ENCODE results near the gene GRID1.

Gene GRID1

GRCh38 chr10:85831422-85831821, 535.2 kb downstream of the GRID1 start:
- DNase-seq = no peak

GRCh38 chr10:85826377-85826776, 540.2 kb downstream of the GRID1 start:
- DNase-seq = no peak

- DNase-seq = no peak
Observed at GRCh38 chr10:85811405-85811804, 555.2 kb downstream of the GRID1 start.

- DNase-seq = no peak
Observed at GRCh38 chr10:85810674-85811073, 555.9 kb downstream of the GRID1 start.

- no peak for DNase-seq
Observed at GRCh38 chr10:85795460-85795859, 571.1 kb downstream of the GRID1 start.

GRCh38 chr10:85794553-85794952, 572.0 kb downstream of the GRID1 start:
- no peak for DNase-seq

GRCh38 chr10:85792533-85792858, 574.1 kb downstream of the GRID1 start:
- no peak for DNase-seq

GRCh38 chr10:85791818-85792532, 574.6 kb downstream of the GRID1 start:
- DNase-seq = no peak

- no peak for DNase-seq
Observed at GRCh38 chr10:85789982-85790789, 576.4 kb downstream of the GRID1 start.

GRCh38 chr10:85789125-85789524, 577.5 kb downstream of the GRID1 start:
- no peak for DNase-seq

- DNase-seq = no peak
Observed at GRCh38 chr10:85788570-85788969, 578.0 kb downstream of the GRID1 start.

- DNase-seq = no peak
Observed at GRCh38 chr10:85787881-85788280, 578.7 kb downstream of the GRID1 start.

- no peak for DNase-seq
Observed at GRCh38 chr10:85787393-85787792, 579.2 kb downstream of the GRID1 start.

GRCh38 chr10:85786401-85786899, 580.1 kb downstream of the GRID1 start:
- DNase-seq = no peak

GRCh38 chr10:85784792-85785191, 581.8 kb downstream of the GRID1 start:
- no peak for DNase-seq

GRCh38 chr10:85781404-85781803, 585.2 kb downstream of the GRID1 start:
- no peak for DNase-seq

- no peak for DNase-seq
Observed at GRCh38 chr10:85778074-85778473, 588.5 kb downstream of the GRID1 start.

- no peak for DNase-seq
Observed at GRCh38 chr10:85767891-85768290, 598.7 kb downstream of the GRID1 start.

- DNase-seq = no peak
Observed at GRCh38 chr10:85764108-85764507, 602.5 kb downstream of the GRID1 start.

- DNase-seq = no peak
Observed at GRCh38 chr10:85761906-85762445, 604.6 kb downstream of the GRID1 start.

GRCh38 chr10:85741626-85742300, 624.8 kb downstream of the GRID1 start:
- DNase-seq = peak; percentile 12

- DNase-seq = no peak
Observed at GRCh38 chr10:85735997-85736396, 630.6 kb downstream of the GRID1 start.

GRCh38 chr10:85734791-85735190, 631.8 kb downstream of the GRID1 start:
- DNase-seq = no peak
